Stimulated activated CD4-positive, alpha-beta T cell treated with anti-CD3 and anti-CD28 coated beads, Interleukin-12 subunit alpha, Interleukin-12 subunit beta, amount 100 ng/mL, for 48 hours (primary cell): Measurements from ENCODE around the gene GAB2.

Experiments
- DNase-seq, 3 donors: peaks; one replicate each; pipeline ENCODE4 v3.0.0-alpha.2; 2020; ENCODE audit warnings: low read depth in 2 of 3, low spot score in 1 of 3

GAB2 gene

GRCh38 chr11:78208257-78209165 lies 209.1 kb downstream of the GAB2 start:
- no peak for DNase-seq

DNA sequence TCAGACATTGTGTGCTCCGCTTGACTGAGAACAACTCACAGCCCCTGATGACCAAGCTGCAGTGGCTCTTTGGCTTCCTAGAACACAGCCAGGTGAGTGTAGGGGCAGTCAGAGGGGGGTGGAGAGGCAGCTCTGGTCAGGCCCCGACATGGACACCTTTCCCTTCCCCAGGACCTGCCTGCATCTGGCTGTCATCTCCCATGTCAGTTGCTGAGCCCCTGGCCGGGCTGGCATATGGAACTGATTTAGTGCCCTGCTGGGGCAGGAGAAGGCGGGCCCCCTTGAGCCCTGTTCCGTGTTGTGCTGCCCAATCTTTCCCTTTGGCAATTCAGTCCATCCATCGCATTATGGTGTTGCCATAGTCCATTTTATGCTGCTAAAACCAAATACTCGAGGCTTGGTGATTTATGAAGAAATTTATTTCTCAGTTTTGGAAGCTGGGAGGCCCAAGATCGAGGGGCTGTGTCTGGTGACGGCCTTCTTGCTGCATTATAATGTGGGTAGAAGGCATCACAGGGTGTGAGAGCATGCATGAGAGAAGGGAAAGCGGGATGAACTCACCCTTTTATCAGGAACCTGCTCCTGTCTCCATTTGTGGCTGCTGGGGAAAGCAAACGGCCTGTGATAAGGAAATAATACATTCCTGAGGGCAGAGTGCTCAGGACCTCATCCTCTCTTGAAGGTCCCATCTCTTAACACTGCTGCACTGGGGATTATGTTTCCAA lies 209.9 kb downstream of the GAB2 start:
- no peak for DNase-seq

- DNase-seq: no peak
These were observed 211.9 kb downstream of the GAB2 start for GRCh38 chr11:78205691-78206090.

- DNase-seq: no peak
These were observed 212.4 kb downstream of the GAB2 start for GRCh38 chr11:78205256-78205655.

- no peak for DNase-seq
These were observed 214.4 kb downstream of the GAB2 start for GRCh38 chr11:78203184-78203583.

GRCh38 chr11:78202733-78203167 lies 214.9 kb downstream of the GAB2 start:
- peak in 1 of 3 donors; percentile 19 for DNase-seq

DNA sequence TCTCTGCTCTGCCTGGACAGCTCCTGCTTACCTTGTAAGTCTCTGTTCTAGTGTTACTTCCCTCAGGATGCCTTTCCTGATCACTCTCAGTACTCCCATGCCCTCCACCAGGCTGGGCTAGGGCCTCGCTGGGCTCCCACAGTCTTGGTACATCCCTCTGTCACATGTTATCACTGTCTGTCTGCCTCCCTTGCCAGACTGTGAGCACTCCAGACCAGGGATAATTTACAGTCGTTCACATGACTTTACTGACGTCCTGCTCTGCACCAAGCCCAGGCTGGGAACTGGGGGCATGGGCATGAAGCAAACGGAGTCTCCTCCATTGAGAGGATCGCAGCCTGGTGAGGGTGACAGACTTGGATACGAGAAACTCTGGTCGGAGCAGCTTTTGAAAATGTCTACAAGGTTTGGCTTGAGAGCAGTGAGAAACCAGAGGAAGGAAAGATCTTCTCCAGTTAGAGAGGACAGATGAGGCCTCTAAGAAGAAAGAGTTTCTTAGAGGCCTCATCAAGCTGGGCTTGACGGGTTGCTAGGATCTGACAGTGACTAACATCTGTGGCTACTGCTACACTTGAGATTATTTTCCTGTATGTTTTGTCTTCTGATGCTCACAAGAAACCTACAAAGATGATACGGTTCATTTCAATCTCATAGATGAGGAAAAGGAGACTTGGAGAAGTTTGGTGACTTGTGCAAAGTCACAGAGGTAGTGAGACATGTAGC lies 216.4 kb downstream of the GAB2 start:
- no peak for DNase-seq

DNA sequence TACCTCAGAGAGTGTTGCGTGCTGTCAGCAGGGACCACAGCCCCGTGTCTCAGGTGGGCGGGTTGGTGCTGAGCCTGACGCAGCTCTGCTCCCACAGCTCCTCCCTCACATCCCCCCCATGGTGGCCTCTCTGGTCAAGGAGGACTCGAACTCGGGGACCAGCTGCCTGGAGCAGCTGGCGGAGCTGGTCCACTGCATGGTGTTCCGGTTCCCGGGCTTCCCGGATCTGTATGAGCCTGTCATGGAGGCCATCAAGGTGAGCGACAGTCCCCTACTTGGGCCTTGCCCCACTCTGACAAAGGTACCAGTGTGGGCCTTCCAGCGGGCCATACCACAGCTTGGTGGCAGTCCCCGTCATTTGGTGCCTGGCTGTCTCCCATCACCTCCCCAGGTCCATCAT lies 217.1 kb downstream of the GAB2 start:
- no peak for DNase-seq

DNA sequence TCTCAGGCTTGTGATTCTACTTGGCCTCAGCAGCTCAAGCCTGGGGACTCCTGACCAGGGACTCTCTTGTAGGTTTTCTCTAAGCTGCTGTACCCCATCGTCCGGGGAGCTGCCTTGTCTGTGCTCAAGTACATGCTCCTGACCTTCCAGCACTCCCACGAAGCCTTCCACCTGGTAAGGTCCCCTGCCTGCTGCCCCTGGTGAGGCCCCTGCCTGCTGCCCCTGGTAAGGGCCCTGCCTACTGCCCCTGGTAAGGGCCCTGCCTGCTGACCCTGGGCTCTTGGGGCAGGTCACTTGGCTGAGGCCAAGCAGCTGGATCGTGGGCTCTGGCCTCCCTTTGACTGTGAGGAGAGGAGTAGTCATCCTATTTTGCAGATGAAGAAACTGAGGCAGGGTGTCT lies 217.6 kb downstream of the GAB2 start:
- no peak for DNase-seq

DNA sequence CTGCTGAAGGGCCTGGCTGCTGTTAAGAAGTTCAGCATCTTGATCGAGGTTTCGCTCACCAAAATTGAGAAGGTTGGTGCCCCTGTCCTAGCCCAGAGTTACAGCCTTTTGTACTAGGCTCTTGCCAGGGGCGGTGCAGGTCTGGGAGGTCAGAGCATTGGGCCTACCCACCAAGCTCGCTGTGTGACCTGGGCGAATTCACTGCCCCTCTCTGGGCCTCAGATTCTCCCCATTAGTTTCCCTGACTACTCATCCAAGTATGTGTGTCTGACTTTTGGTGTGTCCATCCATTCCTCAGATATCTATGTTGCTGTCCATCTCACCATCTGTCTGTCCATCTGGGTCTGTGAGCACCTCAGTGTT lies 218.0 kb downstream of the GAB2 start:
- DNase-seq: no peak

- no peak for DNase-seq
These were observed 218.5 kb downstream of the GAB2 start for GRCh38 chr11:78199015-78199652.

- no peak for DNase-seq
These were observed 219.8 kb downstream of the GAB2 start for GRCh38 chr11:78197816-78198215.

- no peak for DNase-seq
These were observed 220.9 kb downstream of the GAB2 start for GRCh38 chr11:78196661-78197091.

- no peak for DNase-seq
These were observed 221.6 kb downstream of the GAB2 start for GRCh38 chr11:78195917-78196560.

DNA sequence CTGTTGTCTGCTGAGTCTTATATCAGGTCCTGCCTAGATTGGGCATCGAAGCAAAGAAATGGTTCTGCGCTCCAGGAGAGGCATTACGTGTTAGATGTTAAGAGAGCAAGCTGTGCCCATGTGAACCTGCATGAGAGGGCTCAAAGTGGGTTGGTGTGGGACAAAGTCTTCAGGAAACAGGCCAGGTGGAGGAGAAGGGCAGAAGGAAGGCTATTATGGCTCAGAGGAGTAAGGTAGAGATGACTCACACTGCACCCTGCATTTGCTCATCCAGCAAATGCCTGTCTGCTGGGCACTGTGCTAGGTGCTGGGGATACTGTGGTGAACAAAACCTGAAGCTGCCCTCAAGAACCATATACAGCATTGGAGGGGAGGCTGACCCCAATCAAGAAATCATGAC lies 223.1 kb downstream of the GAB2 start:
- DNase-seq: no peak

GRCh38 chr11:78193806-78194205 lies 223.8 kb downstream of the GAB2 start:
- DNase-seq: no peak

GRCh38 chr11:78192911-78193351 lies 224.7 kb downstream of the GAB2 start:
- DNase-seq: no peak

DNA sequence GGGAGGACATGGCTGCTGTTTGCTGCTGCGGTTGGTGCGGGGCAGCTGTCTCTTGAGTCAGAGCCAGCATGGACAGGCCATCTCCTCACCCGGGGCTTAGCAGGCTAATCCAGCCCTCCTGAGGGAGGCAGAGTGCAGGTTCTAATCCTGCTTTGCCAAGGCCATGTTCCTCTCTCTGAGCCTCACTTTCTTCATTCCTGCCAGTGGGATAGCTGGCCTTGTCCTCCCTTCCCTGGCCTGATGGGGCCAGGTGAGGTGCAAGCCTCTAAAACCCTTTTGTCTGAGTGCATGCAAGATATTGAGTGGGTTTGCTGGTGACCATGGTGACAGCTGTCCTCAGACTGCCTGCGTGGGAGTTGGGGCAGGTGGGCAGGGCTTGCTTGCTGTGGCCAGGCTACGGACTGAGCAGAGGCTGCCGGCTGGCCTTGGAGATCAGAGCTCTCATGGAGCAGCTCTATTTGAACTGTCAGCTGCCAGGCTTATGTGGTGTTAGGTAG lies 225.3 kb downstream of the GAB2 start:
- DNase-seq: no peak

DNA sequence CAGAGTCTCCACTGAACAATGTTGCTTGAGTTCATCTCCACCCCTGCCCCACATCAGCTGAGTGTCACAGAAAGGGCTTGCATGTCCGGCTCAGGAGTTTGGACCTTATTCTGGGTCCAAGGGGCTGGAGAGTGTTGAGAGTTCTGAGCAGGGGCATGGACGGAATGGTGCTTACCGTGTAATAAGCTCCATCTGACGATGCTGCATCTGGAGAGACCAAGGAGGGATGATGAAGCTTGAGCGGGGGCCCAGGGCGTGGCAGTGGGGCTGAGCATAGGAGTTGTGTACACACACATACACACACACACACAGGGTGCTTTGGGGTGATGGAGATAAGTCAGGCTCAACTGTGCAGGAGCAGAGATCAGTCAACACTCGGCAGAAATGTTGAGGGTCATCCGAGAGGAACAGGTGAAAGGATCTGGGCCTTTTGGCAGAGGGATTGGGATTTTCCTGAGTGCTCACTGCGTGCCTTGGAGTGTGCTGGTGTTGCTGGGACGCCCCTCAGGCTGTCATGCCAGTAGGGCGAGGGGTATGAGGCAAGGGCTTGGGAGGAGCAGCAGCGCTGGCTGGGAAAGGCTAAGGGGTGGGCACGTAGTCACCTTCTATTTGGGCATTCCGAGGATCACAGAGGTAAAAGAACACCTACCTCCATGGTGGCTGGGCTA lies 226.6 kb downstream of the GAB2 start:
- no peak for DNase-seq

GRCh38 chr11:78190374-78190773 lies 227.2 kb downstream of the GAB2 start:
- no peak for DNase-seq
